ENCODE data around the gene ATR.

DNA sequence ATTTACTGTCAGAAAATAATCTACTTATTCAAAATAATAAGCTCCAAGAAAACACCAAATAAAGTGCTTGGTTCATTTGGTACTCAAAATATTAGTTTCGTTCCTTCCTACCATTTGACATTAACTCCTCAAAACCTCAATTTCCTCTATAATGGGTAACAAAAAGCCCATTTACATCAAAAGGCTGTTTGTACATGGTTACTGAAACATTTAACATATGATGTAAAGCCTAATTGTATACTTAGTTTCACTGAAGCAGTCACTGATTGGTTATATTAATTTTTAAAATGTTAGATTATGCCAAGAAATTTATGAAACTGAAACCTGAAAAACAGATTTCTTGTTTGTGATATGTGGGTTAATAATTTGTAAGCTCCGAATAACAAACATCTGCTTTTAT is 145.4 kb downstream of the ATR start:
- TF ChIP-seq, protein P1, sequence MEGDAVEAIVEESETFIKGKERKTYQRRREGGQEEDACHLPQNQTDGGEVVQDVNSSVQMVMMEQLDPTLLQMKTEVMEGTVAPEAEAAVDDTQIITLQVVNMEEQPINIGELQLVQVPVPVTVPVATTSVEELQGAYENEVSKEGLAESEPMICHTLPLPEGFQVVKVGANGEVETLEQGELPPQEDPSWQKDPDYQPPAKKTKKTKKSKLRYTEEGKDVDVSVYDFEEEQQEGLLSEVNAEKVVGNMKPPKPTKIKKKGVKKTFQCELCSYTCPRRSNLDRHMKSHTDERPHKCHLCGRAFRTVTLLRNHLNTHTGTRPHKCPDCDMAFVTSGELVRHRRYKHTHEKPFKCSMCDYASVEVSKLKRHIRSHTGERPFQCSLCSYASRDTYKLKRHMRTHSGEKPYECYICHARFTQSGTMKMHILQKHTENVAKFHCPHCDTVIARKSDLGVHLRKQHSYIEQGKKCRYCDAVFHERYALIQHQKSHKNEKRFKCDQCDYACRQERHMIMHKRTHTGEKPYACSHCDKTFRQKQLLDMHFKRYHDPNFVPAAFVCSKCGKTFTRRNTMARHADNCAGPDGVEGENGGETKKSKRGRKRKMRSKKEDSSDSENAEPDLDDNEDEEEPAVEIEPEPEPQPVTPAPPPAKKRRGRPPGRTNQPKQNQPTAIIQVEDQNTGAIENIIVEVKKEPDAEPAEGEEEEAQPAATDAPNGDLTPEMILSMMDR (IDR thresholded peaks at IDR 0.05; ENCODE audit: low read depth, low read length): no peak
- TF ChIP-seq POLR2A (IDR thresholded peaks at IDR 0.05; ENCODE audit: extremely low read depth, insufficient read length): no peak
